Keratinocyte (primary cell): ENCODE measurements around the gene RAB34.
"Not testable (repeated sequence)": the region's sequence is repeated elsewhere in the genome, so short reads cannot be mapped to it uniquely, and the experiment has no call there.

Experiments used
- CTCF ChIP-seq, 3 experiments: IDR thresholded peaks in 1 of 3; conservative IDR thresholded peaks in 1 of 3; optimal IDR thresholded peaks in 1 of 3; 2 replicates in 2 of 3; 3 replicates in 1 of 3; pipeline versions ENCODE3 to v1.5.1; 2011; ENCODE audit warnings: low read length in 3 of 3, mild to moderate bottlenecking in 3 of 3, moderate library complexity in 2 of 3, control low read depth in 1 of 3, inconsistent platforms in 1 of 3; ENCODE audit not compliant: insufficient read depth in 2 of 3; ENCODE audit errors: extremely low read depth in 1 of 3
- EZH2 ChIP-seq: IDR thresholded peaks from one replicate; pipeline ENCODE4 v1.6.1; 2012; ENCODE audit warnings: inconsistent platforms, mild to moderate bottlenecking, low read length, moderate library complexity

DNA sequence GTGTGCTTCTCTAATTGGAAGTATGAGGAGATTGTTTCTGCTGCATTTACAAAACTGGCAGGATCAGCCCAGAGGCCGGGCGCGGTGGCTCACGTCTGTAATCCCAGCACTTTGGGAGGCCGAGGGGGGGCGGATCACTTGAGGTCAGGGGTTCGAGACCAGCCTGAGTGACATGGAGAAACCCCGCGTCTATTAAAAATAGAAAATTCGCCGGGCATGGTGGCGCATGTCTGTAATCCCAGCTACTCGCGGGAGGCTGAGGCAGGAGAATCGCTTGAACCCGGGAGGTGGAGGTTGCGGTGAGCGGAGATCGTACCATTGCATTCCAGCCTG lies 3.3 kb upstream of the RAB34 start:
- TF ChIP-seq CTCF (optimal IDR thresholded peaks at IDR 0.05 in 1 of 3, IDR thresholded peaks at IDR 0.05 in 1 of 3, conservative IDR thresholded peaks at IDR 0.05 in 1 of 3; ENCODE audit: extremely low read depth in 1 of 3, insufficient read depth in 2 of 3, low read length in 3 of 3); EZH2: not testable (repeated sequence)
